Stimulated activated CD4-positive, alpha-beta T cell treated with anti-CD3 and anti-CD28 coated beads, Interleukin-15, amount 100 ng/mL, for 1 hour (primary cell): ENCODE measurements around the gene HDDC2.
"Not testable (repeated sequence)": the region's sequence is repeated elsewhere in the genome, so short reads cannot be mapped to it uniquely, and the experiment has no call there.

Source experiments
- DNase-seq, 2 donors: peaks; one replicate each; pipeline ENCODE4 v3.0.0-alpha.2; 2020; ENCODE audit warnings: low read depth in 1 of 2, low spot score in 1 of 2

Gene HDDC2

DNA sequence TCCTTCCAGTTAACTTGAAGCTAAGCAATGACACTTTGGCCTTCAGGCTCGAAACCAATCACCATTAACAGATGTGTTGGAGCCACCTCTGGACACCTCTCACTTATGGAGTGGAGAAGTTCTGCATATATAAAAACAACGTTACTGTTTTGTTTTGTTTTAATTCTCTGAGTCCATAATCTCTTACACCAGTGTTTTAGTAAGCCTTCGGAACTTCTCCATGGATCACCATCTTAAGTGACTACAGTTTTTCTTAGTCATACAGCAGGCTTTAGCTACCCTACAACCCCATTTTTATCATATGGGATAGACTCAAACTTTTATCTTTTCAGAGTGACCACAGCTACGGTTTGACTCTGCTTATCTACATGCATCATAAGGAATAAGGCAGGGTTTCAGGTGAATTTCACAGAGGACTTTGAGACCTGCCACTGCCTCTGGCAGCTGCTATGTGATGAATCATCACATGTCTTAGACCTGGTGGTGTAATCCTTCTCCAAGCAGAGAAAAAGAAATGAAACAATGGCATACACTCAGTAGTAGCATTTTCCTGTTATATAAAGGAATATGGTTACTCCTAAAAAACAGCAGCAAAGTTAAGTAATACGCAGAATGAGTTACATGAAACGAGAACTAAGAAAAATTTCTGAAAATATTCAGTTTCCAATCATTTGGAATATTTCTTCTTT lies 5.5 kb upstream of the HDDC2 start:
- no peak for DNase-seq

DNA sequence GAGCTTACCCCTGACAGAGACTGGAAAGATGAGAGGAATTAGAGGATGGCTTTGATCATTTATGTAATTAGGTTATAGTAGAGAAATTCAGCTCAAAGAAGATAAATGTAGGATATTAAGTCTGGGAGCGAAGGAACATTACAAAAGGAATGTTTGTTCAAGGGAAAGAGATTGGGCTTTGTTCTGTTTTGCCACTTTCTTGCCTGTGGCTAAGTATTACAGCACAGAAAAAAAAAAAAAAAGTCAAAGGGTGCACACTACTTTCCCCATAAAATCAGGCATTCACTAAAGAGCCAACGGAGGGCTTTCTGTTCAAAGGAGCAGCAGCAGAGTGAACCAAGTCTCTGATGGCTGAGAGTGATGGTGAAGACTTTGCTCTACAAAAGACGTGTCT lies 5.0 kb upstream of the HDDC2 start:
- DNase-seq, result no peak

DNA sequence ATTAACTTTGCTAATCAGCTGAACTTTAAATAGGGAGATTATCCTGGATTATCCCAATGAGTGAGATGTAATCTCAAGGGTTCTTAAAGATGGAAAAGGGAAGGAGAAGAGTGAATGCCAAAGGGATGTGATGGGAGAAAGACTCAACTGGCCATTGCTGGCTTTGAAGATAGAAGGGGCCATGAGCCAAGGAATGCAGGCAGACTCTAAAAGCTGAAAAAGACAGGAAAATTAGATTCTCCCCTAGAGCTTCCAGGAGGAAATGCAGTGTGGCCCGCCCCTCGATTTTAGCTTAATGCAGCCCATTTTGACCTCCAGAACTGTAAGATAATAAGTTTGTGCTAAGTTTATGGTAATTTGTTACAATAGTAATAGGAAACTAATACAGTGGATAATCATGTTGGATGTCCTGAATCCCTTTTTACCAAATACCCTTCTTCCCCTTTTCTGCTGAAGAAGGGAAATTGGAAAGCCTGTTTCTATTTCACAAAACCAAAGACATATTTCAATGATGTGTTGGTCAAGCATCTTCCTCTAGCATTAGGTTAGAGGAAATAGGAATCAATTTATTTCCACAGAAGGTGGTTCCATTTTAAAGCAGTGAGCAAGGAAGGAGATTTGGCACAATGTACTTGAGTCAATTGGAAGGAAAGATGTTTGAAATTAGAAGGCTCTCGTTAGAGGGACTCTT lies 3.3 kb upstream of the HDDC2 start:
- no peak for DNase-seq

DNA sequence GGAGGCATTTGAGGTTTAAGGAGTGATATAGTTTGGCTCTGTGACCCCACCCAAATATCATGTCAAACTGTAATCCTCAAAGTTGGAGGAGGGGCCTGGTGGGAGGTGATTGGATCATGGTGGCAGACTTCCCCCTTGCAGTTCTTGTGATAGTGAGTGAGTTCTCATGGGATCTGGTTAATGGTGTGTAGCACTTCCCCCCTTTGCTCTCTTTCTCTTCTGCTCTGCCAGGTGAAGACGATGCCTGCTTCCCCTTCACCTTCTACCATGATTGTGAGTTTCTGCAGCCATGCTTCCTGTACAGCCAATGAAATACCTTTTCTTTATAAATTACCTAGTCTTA lies 1.7 kb upstream of the HDDC2 start:
- DNase-seq, result no peak

DNA sequence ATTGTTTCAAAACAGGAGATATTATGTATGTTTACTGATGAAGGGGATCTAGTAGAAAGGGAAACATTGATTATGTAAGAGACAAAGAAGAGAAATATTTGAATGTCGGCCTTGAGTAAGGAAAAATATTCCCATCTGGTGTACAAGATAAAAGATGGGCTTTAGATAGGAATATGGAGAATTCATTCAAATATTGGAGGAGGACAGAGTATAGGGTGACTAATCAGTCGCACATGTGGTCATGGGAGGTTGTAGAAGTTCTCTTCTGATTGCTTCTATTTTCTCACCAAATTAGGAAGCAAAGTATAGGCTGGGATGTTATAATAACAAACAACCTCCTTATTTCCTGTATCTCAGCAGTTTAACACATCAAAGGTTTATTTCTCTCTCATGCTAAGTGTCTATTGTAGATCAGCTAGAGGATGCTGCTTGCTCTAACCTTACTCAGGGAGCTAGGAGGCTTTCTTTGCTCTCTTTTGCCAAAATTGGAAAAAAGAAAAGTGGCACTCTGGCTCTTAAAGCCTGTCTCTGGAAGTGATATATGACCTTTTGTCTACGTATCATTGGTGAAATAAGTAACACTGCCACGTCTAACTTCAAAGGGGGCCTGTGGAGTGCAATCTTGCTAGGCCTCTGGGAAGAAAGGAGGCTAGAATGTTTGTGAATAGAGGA lies 1.2 kb upstream of the HDDC2 start:
- DNase-seq, result no peak

DNA sequence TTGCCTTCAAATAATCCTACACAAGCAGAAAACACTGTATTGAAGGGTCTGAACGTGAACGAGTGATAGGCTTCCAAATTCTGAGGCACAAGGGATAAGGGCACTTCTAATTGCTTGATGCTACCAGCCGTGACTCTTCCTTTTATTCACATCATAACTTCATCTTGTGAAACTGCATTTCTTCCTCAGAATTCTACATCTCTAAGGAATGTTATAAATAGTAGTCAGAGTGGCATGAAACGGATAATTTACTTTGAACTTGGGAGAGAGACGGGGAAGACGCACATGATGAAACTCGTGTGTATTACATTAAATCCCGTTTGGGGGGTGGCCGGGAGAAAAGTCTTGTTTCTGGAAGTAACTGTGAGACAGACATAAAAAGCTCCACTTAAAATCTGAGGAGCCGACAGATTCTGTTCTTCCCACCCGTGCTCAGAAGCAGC lies 754 bp downstream of the HDDC2 start:
- no peak for DNase-seq

DNA sequence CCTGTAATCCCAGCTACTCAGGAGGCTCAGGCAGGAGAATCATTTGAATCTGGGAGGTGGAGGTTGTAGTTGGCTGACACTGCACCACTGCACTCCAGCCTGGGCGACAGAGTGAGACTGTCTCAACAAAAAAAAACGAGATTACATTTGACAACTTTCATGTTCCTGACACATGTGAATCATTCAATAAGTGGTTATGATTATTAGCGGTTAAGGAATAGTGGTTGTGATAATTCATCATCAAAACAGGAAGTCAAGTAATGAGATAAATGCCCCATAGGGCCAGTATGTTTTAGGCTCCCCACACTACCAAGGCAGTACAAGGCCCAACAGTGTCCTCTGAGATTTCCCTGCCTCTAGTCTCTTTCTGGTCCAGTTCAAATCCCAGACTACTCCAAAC lies 2.5 kb downstream of the HDDC2 start:
- no peak for DNase-seq

DNA sequence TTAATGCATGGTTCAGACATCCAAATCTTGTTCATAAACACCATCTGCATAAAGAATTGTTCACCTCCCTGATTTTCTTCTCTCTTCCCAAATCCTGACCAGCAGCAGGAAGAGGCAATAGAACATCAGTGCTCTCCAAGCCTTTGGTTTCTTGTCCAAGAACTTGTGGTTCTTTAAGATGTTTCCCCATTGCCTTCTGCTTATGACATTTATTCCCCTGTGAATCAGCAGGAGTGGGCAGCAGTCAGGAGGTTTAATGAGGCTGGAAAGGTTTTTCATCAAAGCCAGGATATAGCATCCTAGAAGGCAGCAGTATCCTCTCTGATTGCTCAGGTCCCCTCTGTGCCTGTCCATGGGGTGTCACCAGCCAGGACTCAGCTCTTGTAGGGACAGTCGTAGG lies 5.3 kb downstream of the HDDC2 start:
- DNase-seq, result no peak

DNA sequence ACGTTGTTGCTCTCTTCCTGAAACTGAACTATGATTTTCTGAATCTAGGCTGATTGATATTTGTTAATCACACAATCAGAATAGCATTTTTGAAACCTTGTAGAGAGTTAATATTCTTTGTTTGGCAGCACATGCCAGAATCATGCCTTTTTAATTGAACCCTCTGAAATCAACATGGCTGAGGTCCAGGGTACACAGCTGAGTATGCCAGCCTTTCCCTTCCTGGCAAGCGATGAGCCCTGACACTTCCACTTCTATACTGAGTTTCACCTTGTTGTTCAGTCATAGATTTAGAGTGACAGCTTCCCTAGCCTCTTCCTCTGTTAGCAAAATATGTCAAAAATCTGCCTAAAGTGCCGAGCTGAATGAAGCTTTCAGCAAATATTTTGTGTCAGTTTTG lies 6.8 kb downstream of the HDDC2 start:
- no peak for DNase-seq

DNA sequence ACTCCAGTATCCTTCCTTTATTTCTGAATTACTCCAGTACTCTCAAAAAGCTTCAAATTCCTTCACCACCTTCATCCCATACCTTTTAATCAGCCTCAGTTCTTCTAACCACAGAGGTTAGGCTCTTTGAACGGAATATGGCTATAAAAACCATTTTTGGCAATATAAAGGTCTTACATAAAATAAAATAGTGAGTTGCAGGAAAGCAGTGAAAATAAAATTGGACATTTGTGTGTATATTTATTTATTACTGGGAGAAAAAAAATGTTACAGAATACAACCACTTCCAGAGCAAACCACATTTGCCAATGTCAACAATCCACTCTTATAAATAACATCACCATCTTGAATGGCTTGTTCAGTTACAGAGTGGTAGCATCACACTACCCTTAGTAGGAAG lies 7.7 kb downstream of the HDDC2 start:
- DNase-seq, result no peak

DNA sequence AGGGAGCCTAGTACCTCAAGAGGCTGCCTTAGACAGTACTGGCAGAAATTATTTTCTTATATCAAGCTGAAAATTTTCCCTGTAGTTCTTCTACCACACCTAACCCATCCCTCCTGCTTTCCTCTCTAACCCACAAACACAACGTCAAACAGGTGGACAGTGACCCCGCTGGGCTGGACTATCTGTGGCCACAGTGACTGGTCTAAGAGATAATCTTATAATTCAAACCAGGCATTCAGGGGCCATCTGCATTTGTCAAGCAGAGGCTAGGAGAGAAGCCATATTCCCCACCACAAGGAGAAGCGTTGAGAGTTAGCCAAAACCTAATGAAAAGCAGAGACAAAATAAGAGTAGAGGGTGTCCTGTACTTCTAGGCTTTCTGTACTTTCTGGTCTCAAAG lies 8.2 kb downstream of the HDDC2 start:
- no peak for DNase-seq

DNA sequence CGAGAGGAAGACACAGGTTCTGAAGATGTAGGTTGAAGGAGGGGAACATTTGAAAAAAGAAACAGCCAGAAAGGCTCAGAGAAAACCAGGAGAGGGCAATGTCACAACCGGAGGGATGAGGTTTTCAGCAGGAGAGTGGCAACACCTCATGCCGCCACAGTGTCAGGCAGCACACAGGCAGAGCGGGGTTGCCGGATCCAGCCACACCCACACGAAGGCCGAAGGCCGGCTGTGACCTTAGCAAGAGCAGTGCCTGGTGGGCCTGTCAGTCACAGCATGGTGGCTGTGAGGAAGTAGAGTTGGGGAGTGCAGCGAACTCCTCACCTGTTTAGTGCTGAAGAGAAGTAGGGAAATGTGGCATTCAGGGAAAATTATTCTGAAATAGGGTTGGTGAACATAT lies 14.0 kb downstream of the HDDC2 start:
- no peak for DNase-seq

DNA sequence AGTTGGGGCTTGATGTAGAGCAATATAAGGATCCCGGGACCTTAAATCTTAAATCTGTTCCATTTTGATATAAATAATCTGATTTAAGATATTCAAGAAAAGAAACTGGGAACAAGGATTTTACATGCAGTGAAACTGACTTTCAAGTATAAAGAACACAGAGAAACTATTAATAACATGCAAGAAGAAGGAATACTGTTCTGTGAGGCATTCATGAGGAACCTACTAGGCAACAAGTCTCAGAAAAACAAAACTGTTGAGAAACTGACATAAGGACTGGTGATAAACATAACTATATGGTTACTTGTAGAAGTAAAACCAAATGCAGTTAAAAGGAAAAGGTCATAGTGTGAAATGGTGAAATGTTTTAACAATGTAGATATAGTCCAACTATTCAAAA lies 15.8 kb downstream of the HDDC2 start:
- DNase-seq, result no peak

DNA sequence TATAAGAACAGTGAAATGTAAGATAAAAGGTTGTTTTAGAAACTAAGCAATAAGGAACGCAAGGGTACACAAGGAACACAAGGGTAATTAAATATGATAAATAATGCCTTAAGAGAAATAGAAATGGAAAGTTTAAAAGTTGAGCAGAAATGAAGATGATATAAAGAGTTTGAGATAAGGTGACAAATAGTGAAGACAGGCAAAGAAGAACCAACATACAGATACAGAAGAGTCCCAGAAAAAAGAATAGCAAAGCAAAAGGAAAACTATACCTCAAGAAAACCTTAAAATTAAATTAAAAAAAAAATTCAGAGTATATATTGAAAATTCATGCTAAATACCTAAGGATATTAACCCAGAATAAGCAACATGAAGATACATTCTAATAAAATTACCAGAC lies 16.4 kb downstream of the HDDC2 start:
- no peak for DNase-seq

DNA sequence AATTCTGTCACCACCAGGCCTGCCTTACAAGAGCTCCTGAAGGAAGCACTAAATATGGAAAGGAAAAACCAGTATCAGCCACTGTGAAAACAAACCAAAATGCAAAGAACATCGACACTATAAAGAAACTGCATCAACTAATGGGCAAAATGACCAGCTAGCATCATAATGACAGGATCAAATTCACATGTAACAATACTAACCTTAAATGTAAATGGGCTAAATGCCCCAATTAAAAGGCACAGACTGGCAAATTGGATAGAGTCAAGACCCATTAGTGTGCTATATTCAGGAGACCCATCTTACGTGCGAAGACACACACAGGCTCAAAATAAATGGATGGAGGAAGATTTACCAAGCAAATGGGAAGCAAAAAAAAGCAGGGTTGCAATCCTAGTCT lies 19.3 kb downstream of the HDDC2 start:
- DNase-seq, result not testable (repeated sequence)

DNA sequence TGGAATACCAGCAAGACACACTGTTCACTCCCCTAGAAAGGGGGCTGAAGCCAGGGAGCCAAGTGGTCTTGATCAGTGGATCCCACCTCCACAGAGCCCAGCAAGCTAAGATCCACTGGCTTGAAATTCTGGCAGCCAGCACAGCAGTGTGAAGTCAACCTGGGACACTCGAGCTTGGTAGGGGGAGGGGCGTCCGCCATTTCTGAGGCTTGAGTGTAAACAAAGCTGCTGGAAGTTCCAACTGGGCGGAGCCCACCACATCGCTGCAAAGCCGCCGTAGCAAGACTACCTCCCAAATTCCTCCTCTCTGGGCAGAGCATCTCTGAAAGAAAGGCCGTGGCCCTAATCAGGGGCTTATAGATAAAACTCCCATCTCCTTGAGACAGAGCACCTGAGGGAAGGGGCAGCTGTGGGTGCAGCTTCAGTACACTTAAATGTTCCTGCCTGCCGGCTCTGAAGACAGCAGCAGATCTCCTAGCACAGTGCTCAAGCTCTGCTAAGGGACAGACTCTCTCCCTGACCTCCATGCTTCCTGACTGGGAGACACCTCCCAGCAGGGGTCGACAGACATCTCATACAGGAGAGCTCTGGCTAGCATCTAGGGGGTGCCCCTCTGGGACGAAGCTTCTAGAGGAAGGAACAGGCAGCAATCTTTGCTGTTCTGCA lies 21.3 kb downstream of the HDDC2 start:
- not testable (repeated sequence) for DNase-seq

DNA sequence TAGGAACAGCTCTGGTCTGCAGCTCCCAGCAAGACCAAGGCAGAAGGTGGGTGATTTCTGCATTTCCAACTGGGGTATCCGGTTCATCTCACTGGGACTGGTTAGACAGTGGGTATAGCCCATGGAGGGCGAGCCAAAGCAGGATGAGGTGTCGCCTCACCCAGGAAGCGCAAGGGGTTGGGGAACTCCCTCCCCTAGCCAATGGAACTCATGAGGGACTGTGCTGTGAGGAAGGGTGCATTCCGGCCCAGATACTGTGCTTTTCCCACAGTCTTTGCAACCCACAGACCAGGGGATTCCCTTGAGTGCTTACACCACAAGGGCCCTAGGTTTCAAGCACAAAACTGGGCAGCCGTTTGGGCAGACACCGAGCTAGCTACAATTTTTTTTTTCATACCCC lies 21.8 kb downstream of the HDDC2 start:
- no peak for DNase-seq

DNA sequence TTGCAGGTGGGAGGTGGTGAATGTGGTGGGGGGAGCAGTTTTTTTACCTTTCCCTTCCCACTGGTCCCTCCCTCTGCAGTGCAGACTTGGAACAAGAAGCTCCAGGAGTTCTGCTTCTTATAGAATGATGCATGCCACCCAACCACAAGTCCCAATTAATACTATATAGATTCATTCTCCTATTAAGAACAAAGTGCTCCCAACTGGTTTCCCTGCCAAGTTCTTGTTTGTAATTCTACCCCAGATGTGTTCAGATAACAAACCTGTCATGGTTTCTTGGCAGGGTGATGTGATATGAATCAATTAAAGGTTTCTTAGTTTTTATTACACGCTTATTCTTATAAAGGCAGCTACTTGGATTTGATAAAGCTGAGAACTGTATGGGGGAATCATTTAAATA lies 23.9 kb downstream of the HDDC2 start:
- no peak for DNase-seq

DNA sequence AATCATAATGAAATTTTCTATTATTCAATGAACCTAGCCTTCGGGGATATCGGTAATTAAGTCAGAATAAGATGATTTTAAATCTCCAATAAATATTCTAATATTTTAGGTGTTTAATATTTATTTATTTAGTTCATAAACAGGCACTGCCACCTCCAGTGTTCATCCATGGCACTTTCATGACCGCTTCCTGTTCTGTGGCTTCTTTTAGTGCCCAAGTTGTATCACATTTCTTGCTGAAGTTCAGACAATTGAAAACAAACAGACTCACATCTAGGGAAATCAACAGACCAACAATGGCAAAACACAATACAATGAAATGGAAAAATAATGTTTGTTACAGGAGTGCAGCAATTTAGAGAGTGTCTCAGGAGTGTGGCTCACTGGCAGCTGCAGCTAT lies 26.0 kb downstream of the HDDC2 start:
- no peak for DNase-seq

DNA sequence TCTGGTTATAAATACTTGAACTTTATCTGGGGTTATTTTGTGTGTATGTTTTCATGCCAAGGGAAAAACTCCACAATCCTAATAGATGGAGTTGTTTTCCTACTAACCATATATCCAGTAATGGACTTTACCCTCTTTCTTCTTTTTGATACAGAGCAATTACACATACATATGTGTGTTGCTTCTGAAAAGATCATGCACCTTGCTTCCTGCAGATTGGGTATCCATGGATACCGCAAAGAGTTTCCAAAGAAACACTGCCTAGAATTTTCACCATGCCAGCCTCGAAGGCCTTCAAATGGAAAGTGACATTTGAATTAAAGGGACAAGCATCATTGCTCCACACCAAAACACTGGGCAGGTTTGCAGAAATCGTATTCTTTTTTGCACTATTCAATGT lies 26.8 kb downstream of the HDDC2 start:
- DNase-seq, result no peak

DNA sequence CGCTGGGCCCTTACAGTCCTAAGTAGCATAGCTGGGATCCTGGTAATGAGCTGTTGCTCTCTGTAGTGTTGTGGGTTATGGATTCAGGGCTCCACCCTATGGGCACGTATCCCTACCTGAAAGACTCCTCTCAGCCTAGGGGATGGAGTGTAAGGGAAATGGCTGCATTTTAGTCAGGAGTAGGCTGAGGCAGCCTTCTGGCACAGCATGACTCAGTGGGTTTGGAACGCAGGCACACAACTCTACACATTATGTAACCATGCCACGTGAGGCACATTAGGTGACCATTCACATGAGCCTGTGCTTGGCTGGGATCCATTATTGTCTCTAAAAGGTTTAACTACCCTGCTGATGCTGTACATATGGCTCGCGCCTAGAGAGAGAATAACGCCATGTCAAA lies 27.8 kb downstream of the HDDC2 start:
- DNase-seq, result no peak

DNA sequence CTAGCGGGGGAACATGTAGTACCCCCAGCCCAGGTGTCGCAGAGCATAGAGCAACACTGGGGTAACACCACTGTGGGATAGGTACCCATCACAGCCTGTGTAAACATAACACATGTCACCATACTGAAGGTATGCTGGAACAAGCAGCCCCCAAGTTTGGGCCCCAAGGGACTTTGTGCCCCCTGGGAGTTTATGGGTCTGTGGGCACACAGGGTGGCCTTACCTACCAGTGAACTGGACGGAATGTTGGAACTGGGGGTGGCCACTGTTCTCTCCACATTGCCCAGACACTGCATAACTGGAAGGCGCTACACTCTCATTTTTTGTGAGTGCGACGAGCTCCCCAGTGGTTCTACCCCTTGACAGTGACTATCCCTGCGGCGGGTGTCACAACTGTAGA lies 28.5 kb downstream of the HDDC2 start:
- no peak for DNase-seq
